Endometrium (tissue), 2 donors: ENCODE measurements around the gene DST.

Experiments
- FAIRE-seq: peaks from 2 replicates; lab custom pipeline; 2012; peaks lifted over from hg19 to GRCh38; lab: Jason Lieb, UNC
- donor health status: control.
- donor health status: control.

Gene DST

DNA sequence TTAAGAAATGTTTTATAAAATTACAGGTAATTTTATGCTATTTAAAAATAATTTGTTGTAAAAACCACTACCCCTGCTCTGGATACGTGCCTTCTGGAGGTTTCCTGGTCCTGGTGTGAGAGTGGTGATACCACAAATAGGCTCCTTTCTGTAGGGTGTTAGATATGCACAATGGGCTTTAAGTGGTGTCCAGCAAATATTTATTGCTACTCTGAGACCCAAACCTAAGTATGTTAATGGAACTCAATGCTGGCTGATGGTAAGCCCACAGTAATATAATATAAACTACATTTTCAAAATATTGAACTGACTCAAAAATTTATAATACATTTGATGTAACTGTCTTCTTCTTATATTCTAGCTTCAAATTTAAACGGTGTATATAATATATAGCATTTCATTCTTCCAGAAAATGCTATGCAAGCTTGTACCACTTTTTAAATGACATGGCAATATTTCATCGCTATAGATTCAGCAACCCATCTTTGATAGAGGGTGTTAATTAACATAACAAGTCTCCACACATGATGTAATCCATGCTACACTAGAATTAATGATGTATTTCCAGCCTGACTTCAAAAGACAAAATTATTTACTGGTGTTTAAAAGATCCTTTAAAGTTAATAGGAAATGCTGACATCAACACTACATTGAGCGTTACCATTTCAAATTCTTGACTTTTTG lies 161.9 kb downstream of the DST start:
- FAIRE-seq = no peak

DNA sequence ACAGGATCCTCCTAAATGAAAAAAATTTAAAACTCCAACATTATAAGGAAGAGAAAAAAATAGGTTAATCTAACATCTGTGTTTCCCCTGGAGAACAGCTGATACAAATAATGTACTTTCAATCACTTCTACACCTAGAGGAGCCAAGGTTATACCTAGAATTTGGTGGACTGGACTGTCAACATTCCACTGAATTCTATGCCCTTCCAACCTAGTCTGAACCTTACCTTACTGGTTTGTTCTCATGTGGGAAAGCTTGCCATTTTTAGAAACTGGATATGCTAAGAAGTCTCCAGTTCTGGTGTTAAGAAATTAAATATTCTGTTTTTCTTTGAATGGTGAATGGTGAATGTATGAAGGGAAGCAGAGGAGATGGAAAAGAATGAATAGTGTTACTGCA lies 162.4 kb downstream of the DST start:
- no peak for FAIRE-seq

DNA sequence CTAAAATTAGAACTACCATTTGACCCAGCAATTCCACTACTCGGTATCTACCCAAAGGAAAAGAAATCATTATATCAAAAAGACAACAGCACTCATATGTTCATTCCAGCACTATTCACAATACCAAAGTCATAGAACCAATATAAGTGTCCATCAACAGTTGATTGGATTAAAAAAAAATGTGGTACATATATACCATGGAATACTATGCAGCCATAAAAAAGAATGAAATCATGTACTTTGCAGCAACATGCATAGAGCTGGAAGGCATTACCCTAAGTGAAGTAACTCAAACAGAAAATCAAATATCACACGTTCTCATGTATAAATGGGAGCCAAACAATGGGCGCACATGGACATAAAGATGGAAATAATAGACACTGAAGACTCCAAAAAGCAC lies 163.3 kb downstream of the DST start:
- FAIRE-seq = no peak

DNA sequence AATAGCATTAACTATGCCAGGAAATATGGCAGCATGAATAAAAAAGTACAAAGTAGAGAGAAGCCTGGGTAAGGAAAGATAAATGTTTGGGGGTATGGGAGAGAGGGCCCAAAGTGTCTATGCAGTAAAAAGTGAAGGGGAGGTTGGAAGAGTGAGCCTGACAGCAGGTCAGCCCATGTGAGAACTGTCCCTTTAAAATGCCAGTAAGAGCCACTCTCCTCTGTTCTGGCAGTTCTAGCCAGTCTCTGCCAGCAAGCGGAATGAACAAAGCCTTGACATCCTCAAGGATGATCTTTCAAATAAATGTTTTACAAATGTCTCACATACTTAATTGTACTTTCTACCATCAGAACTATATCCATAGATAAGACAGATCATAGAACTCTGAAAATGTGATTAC lies 164.5 kb downstream of the DST start:
- FAIRE-seq = no peak

DNA sequence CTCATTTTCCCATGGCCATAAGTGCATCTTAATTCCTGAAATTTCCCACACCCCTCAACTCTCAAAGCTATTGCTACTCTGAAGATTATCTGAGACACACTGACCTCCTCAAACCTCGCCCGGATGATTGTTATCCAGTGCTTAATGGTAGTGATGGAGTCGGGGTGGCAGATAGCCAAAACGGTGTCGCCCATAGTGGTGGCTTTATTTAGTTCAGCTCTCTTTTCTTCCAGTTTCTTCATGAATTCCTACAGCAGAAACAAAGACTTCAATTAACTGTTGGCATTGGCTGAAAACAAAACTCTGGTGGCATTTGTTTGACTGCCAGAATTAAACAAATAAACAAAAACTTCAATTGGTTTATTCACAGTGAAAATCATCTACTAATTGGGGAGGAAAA lies 165.4 kb downstream of the DST start:
- FAIRE-seq = no peak

DNA sequence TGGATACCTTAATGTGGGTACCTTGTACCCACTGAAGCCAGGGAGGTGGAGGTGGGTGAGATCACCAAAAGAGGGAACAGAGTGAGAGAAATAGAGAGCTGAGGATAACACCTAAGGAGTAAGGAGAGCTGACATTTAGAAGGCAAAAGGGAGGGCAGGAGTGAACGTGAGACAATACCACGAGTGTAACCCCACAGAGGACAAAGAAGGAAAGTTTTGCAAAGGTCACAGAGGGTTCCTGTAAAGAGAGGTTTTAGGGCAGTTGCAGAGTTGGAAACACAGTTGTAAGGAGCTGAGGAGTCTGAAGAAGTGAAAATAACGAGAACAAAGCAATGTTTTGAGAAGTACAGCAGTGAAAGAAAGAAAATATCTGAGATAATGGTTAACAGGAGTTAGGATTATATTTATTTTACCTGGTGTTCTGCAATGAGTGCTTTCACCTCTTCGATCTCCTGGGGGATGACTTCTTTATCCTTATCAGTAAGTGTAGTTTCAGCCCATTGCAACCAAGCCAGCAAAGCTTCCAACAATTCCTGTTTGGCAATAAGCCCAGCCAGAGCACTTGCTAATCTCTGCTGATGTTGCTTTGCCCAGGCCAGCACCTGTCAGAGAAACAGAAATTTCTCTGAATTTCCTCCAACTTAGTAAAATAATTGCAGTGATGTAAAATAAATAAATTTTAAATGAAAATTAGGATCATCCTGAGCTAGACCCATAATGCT lies 166.8 kb downstream of the DST start:
- FAIRE-seq = no peak

DNA sequence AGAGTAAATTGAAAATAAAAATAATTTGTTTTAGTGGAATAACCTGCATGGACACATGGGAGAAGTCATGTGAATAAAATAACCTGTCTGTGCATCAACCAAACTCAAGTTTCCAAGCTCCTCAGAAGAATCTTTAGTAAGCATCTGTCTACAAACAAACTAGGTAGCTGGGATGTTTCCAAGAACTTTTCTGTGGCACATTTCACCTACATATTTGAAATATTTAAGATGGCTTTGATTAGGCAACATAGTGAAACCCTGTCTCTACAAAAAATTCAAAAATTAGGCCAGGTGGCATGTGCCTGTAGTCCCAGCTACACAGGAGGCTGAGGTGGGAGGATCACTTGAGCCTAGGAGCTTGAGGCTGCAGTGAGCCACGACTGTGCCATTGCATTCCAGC lies 168.2 kb downstream of the DST start:
- no peak for FAIRE-seq

DNA sequence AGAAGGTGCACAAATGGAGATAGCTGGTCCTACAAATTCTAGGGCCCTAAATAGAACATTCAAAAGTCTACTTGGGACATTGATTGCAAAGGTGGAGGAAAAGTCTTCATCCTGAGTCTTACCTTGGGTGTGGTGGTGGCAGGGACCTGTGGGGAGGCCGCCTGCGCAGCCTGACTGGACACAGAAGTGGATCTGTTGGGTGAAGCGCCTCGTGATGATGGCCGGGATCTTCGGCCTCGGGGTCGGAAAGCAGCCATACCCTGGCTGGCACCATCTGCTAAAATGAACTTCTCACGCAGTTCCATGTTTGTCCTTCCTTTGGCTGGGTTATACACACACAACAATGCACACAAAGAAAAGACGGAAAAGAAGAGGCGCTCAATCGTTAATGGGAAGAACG lies 179.2 kb downstream of the DST start:
- FAIRE-seq = no peak

DNA sequence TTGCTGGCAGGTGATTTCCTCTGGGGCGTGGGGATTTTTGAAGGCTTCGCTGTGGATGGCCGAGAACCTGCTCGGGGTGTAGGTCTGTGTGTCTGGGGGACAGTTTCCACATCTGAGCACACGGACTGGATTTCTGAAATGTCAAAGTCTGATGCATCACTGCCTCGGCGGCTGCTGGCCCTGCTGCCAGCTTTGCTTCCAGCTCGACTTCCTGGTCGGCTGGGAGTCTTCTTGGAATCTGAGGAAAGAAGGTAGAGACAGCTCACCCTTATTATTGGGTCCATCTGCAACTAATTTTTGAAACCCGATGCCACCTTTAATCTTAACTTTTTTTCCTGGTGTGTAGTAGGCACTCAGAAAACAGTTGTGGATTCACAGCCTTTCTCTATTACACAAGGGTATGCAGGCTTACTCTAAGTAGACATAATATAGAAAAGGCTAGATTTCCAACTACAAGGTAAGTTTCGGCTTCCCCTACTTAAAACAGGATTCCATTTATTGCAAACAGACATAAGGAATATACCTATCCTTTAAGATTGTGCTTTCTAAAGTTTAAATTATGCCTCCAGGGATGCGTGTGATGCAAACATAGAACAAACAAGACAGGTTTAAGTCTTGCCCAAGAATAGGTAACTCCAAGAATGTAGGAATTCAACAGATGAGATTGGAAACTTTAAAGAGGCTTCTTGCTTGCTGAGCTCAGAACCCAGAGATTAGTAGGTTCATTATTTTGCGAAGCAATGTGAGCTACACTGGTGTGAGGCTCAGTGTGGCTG lies 183.5 kb downstream of the DST start:
- FAIRE-seq = no peak

DNA sequence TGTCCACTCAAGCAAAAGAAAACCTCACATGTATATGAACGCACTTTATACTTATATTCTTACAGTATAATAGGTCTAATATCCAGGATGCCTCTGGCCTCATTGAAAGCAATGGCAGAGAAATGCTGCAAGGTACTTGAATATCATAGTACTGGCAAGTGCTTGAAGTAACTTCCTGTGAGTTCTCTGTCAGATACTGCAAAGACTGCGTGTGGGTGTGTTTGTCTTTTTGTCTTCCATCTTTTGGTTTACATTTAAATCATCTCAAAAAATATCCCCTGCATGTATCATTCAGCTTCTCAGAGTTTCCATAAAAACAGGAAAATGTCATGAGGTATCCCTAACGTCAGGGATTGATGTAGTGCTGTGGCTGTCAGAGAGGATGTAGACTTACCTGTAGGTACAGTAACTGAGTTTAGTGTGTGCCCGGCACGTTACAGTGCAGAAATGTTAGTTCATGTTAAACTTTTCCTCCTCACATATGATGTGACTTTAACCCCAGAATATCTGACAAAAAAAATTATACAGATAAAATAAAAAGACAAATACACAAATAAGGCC lies 184.3 kb downstream of the DST start:
- FAIRE-seq = no peak

DNA sequence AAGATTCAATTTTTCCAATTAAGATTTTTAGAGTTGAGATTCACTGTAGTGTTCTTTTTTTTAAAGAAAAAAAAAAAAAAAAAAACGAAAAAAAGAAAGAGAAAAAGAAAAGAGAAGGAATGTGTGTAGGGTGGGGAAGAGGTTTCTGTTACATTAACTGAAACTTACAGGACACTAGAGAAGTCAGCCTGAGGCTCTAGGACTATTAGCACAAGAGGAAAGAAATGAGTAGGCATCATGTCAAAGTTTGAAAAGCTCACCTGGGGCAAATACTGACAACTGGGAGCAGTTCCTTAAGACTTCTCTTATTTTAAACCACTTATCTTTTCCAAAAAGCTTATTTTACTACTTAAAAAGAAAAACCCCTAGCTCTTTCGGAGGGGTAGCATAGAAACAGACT lies 185.9 kb downstream of the DST start:
- FAIRE-seq = no peak

DNA sequence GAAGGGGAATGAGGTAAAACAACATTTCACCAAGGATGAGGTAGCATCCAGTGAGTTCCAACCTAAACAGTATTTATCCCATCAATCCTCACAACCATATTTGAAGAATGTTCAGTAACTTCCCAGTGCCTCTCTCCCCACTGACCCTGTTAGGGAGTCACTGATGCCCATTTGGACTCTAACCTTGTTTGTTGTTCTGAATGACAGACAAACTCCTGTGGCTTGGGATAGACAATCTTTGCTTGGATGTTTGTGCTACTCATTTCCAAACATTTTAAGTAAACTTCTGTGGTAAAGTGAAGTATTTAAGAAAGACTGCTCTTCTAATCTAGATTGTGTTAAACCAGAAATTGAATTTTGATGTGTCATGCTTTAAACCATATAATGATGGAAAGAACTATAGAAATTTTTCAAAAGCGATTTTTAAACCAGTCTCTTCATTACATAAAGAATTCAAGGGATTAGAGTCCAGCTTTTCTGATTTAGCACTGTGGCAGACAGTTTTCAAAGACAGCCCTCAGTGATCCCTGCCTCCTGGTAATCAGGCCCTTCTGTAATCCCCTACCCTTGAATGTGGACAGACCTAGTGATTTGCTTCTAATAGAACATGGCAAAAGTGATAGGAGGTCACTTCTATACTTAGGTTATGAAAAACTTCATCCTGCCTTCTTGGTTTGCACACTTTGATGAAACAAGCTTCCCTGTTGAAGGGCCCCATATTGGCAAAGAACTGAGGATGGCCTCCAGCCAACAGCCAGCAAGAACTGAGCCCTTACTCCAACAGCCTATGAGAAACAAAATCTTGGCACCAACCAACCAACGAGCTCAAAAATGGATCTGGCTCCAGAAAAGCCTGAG lies 191.6 kb downstream of the DST start:
- no peak for FAIRE-seq

DNA sequence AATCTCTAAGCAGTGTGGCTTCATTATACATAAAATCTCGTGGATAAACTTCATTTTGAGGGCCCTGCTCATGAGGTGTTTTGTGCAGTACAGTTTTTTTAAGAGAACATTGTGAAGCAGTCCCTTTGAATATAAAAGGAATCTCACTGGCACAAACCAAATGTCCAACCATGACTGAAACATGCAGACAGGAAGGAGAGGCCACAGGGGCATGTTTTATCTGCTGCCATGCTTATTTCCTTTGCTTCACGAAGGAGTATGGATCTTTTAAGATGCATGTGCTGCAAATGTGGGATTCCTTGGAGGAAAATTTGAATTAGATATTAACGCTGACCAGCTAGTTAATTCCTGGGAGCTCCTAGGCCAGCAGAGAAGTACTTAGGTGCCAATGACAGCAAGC lies 192.3 kb downstream of the DST start:
- FAIRE-seq = no peak

DNA sequence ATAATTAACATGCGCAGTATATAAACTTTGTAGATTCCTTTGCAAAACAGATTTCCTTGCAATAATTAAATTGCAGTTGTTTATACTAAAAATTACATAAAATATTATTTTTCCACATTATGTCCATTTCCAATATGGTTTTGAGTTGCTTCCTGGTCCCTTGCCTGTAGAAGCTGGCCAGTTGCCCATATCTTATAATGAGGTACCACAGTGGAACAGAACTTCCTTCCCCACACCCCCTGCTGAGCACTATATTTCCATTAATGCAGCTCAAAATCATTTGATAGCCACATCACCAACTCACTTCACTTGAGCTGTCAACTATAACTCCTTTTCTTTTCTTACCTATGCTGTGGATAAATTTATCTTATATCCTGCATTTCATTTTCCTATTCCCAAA lies 194.6 kb downstream of the DST start:
- no peak for FAIRE-seq

DNA sequence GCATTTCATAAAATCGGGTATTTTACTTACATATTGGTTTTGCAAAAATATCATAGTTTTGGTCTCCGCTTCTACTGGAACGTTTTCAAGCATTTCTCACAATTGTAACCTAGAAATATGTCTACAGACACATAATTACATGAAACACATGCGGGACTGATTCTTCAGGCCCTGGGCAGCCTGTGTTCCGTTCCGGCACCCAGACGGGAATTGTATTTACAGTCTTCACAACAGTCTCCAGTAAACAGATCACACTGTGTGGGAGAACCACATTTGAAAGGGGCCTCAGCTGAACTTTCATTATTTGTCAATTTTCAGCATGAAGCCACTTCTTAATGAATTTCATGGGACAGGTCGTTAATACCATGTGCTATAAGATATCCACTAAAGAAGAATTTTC lies 196.9 kb downstream of the DST start:
- FAIRE-seq = no peak

DNA sequence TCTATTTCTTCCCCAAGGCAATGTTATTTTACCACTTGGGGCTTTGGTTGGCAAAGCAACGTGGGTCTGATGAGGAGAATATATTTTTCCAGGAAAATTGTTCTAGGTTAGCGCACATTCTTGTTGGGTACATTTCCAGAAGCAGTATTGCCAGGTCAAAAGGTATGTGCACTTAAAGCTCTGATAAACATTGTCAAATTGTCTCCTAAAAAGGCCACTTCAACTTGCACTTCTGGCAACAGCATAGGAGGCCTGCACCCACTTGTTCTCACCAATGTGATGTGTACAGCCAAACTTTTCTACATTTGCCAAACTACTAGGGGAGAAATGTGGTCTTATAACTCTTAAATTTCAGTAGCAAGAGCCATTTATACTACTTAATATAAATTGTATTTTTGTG lies 197.8 kb downstream of the DST start:
- no peak for FAIRE-seq

DNA sequence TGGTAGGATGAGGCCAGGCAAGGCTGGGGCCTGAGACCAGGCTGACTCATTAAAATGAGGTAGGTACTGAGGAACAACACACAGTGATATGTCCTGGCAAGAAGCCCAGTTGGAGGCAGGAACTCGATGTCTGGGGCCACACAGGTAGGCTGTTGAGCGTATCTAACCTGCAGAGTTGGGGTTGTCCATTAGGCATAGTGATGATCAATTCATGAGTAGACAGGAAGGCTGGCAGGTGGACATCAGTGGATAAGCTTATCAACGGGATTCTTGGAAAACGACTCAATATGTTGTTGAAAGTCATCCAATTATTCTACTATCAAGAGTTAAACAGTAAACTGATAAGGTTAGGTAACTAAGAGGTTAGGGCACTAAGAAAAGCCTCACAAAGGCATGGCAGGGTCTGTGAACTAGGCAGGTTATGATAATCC lies 202.1 kb downstream of the DST start:
- no peak for FAIRE-seq

DNA sequence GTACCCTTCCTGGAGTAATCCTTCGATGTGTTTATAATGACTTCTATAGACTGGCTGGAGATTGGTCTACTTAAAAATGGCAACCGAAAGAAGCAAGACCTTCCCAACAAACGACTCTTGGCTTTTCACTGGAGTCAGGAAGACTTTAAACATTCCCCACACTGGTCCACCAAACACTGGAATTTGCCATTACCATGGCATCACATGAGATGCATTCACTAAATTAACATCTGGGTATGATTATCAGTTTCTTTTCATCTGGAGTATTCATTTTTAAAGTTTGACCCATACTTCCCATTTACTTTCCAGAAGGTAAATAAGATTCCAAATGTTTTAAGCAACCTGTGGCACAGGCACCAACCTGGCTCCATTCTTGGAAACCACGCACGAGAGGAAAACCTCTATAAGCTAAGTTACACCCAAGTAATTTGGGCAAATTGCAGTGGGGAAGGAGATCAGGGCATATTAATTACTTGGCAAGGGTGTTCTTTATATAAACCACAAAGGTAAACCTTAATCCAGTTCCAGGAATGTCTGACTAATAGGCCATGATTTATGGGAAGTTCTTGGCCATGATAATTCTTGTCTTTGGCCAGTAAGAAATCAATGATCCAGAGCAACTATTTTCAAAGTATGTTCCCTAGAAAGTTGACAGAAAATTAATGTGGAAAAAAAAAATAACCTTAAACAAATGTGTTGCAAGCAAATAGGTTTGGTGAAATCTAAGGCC lies 205.4 kb downstream of the DST start:
- FAIRE-seq = no peak

DNA sequence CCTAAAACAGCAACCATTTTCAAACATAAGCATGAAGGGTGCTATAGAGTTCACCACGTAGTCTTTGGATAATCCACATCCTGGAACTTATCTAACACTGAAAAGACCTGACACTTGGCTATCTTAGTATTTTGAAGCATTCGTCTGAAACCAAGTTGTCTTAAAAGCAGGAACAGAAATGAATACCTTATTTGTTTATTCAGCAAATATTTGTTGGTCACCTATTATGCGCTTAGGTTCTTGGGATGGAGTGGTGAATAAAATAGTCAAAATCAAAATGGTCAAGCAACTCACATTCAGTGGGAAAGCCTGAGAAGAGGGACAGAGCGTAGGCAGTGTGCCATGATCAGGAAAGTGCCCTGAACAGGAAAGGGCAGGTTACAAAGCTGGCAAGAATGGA lies 206.9 kb downstream of the DST start:
- no peak for FAIRE-seq

DNA sequence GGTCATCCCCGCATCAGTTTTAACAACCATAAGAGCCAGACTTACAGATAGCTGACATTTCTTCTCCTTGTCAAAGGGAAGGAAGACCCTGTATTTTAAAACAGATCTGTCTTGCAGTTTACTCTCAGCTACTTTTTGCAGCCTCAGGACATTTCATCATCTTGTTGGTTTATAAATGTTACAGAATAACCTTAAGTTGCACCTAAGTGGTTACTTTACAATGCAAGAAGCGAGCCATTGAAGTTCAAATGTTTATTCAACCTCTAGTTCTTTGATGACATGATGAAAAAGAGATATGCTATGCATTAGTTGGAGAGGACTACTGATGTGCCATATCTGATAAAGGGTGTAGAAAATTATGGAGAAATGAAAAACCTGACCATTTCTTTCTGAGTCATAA lies 207.4 kb downstream of the DST start:
- no peak for FAIRE-seq

DNA sequence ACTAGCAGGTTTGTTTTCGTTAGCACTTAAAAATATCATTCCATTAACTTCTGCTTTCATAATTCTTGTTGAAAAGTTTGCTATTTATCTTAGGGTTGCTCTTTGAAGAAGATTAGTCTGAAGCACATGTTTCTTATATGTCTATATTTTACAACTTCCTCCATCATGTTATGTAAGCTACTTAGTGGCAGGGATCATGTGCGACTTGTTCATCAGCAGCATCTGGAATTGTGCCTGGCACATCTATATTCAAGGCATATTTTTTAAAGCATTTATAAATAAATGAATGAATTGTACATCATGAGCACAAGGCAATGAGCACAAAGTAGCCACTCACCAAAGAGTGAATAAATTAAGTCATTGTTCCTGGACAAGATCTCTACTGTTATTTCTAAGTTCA lies 208.1 kb downstream of the DST start:
- FAIRE-seq = no peak
